H9 (cell line): ENCODE data around the gene ALG8. TPM values are rescaled to one million over a fixed set of nuclear protein-coding genes. Genes with fewer than 3 reads are reported as not detected.

Experiments used
- DNase-seq: peaks from one replicate; pipeline ENCODE4 v3.0.0-alpha.2; 2017
- H2AFZ ChIP-seq: one replicate; pipeline ENCODE4 v1.6.1; 2013; ENCODE audit warnings: mild to moderate bottlenecking, low read length, control low read depth, moderate library complexity
- H2AK5ac ChIP-seq: 2 replicates; pipeline ENCODE4 v1.6.1; 2013; ENCODE audit warnings: low read length, control low read depth, mixed read lengths; ENCODE audit not compliant: insufficient read length
- H2BK120ac ChIP-seq: one replicate; pipeline ENCODE4 v1.6.1; 2013; ENCODE audit warnings: low read depth, mild to moderate bottlenecking, low read length, control low read depth, inconsistent platforms; ENCODE audit not compliant: poor library complexity, severe bottlenecking
- H2BK12ac ChIP-seq: 2 replicates; pipeline ENCODE4 v1.6.1; 2013; ENCODE audit warnings: low read length, control low read depth, mixed read lengths, low read depth; ENCODE audit not compliant: insufficient read length
- H2BK15ac ChIP-seq: 2 replicates; pipeline ENCODE4 v1.6.1; 2013; ENCODE audit warnings: low read depth, low read length, control low read depth
- H2BK20ac ChIP-seq: one replicate; pipeline ENCODE4 v1.6.1; 2013; ENCODE audit warnings: low read depth, mild to moderate bottlenecking, low read length, control low read depth, inconsistent platforms; ENCODE audit not compliant: poor library complexity, severe bottlenecking
- H2BK5ac ChIP-seq: 2 replicates; pipeline ENCODE4 v1.6.1; 2013; ENCODE audit warnings: low read length, control low read depth, mixed read lengths; ENCODE audit not compliant: insufficient read length
- H3K14ac ChIP-seq: 2 replicates; pipeline ENCODE4 v1.6.1; 2013; ENCODE audit warnings: low read length, control low read depth; ENCODE audit not compliant: insufficient read depth
- H3K18ac ChIP-seq: 2 replicates; pipeline ENCODE4 v1.6.1; 2013; ENCODE audit warnings: low read depth, mild to moderate bottlenecking, mixed read lengths, low read length, control low read depth; ENCODE audit not compliant: insufficient read length
- H3K23ac ChIP-seq: 2 replicates; pipeline ENCODE4 v1.6.1; 2013; ENCODE audit warnings: low read length, control low read depth, mixed read lengths, low read depth; ENCODE audit not compliant: insufficient read length
- H3K23me2 ChIP-seq: 2 replicates; pipeline ENCODE4 v1.6.1; 2013; ENCODE audit warnings: low read depth, mild to moderate bottlenecking, mixed read lengths, low read length, control low read depth; ENCODE audit not compliant: insufficient read length, poor library complexity, severe bottlenecking
- H3K27ac ChIP-seq: 2 replicates; pipeline ENCODE4 v1.5.1; 2013; ENCODE audit warnings: low read length, control low read depth, mixed read lengths, low read depth; ENCODE audit not compliant: insufficient read length
- H3K27me3 ChIP-seq: 2 replicates; pipeline ENCODE4 v1.6.1; 2013; ENCODE audit warnings: low read length, control low read depth, inconsistent platforms; ENCODE audit not compliant: insufficient read depth
- H3K4ac ChIP-seq: 2 replicates; pipeline ENCODE4 v1.6.1; 2013; ENCODE audit warnings: low read depth, mild to moderate bottlenecking, control low read depth, inconsistent platforms, low read length, moderate library complexity
- H3K4me1 ChIP-seq: 2 replicates; pipeline ENCODE4 v1.6.1; 2013; ENCODE audit warnings: low read length, control low read depth, inconsistent platforms; ENCODE audit not compliant: insufficient read depth
- H3K4me2 ChIP-seq: 2 replicates; pipeline ENCODE4 v1.6.1; 2013; ENCODE audit warnings: low read length, control low read depth, mixed read lengths; ENCODE audit not compliant: insufficient read length, insufficient read depth
- H3K56ac ChIP-seq: 2 replicates; pipeline ENCODE4 v1.6.1; 2013; ENCODE audit warnings: low read depth, mild to moderate bottlenecking, mixed read lengths, low read length, control low read depth; ENCODE audit not compliant: insufficient read length
- H3K79me1 ChIP-seq: 2 replicates; pipeline ENCODE4 v1.6.1; 2013; ENCODE audit warnings: low read depth, mild to moderate bottlenecking, moderate library complexity, low read length, control low read depth, inconsistent platforms; ENCODE audit not compliant: insufficient read depth, poor library complexity, severe bottlenecking
- H3K79me2 ChIP-seq: 2 replicates; pipeline ENCODE4 v1.6.1; 2013; ENCODE audit warnings: low read length, control low read depth, inconsistent platforms; ENCODE audit not compliant: insufficient read depth
- H3K9ac ChIP-seq: 2 replicates; pipeline ENCODE4 v1.6.1; 2013; ENCODE audit warnings: low read length, control low read depth, mixed read lengths; ENCODE audit not compliant: insufficient read length; ENCODE audit errors: extremely low read depth
- H3K9me3 ChIP-seq: one replicate; pipeline ENCODE4 v1.6.1; 2013; ENCODE audit warnings: low read depth, low read length, inconsistent platforms; ENCODE audit not compliant: control insufficient read depth
- H3T11ph ChIP-seq: one replicate; pipeline ENCODE4 v1.6.1; 2013; ENCODE audit warnings: mild to moderate bottlenecking, low read length, control low read depth, inconsistent platforms
- H4K20me1 ChIP-seq: one replicate; pipeline ENCODE4 v1.6.1; 2013; ENCODE audit not compliant: control insufficient read depth, insufficient read length, insufficient read depth
- H4K5ac ChIP-seq: 2 replicates; pipeline ENCODE4 v1.6.1; 2013; ENCODE audit warnings: low read depth, mild to moderate bottlenecking, mixed read lengths, low read length, control low read depth; ENCODE audit not compliant: insufficient read length
- H4K8ac ChIP-seq: replicated peaks from 2 replicates; pipeline ENCODE4 v1.6.1; 2013; ENCODE audit warnings: low read length, control low read depth, mixed read lengths, low read depth; ENCODE audit not compliant: insufficient read length
- H4K91ac ChIP-seq: 2 replicates; pipeline ENCODE4 v1.6.1; 2013; ENCODE audit warnings: low read depth, mild to moderate bottlenecking, moderate library complexity, mixed read lengths, low read length, control low read depth; ENCODE audit not compliant: insufficient read length
- H3K27ac Mint-ChIP-seq, 3 experiments: 2 replicates in 2 of 3; 3 replicates in 1 of 3; pipeline ENCODE4 v1.8.0; 2020 to 2021; ENCODE audit warnings: mixed read lengths in 3 of 3, mild to moderate bottlenecking in 1 of 3, moderate library complexity in 1 of 3
- H3K27me3 Mint-ChIP-seq: 2 replicates; pipeline ENCODE4 v1.8.0; 2021; ENCODE audit warnings: low read depth, mild to moderate bottlenecking, moderate library complexity, mixed read lengths
- H3K36me3 Mint-ChIP-seq, 3 experiments: 2 replicates in 2 of 3; 3 replicates in 1 of 3; pipeline ENCODE4 v1.8.0; 2020 to 2021; ENCODE audit warnings: low read depth in 3 of 3, mixed read lengths in 3 of 3; ENCODE audit not compliant: insufficient read depth in 1 of 3
- H3K4me1 Mint-ChIP-seq, 2 experiments: 2 replicates each; pipeline ENCODE4 v1.8.0; 2020; ENCODE audit warnings: mixed read lengths in 2 of 2
- H3K4me3 Mint-ChIP-seq, 2 experiments: 2 replicates in 1 of 2; 3 replicates in 1 of 2; pipeline ENCODE4 v1.8.0; 2020 to 2021; ENCODE audit warnings: mild to moderate bottlenecking in 2 of 2, mixed read lengths in 2 of 2, moderate library complexity in 1 of 2
- H3K9me3 Mint-ChIP-seq, 2 experiments: 2 replicates in 1 of 2; 3 replicates in 1 of 2; pipeline ENCODE4 v1.8.0; 2020; ENCODE audit warnings: mild to moderate bottlenecking in 2 of 2, mixed read lengths in 2 of 2, moderate library complexity in 1 of 2
- CTCF ChIP-seq: fragments of 200-600 bp; sonication (generic); conservative IDR thresholded peaks from 3 replicates; pipeline ENCODE4 v1.8.0; 2021; ENCODE audit warnings: antibody characterized with exemption, mild to moderate bottlenecking
- WGBS: extraction: QIAGEN DNeasy Blood & Tissue Kit; methylation state at CpG from one replicate; pipeline ENCODE4 v1.1.7; 2013; ENCODE audit warnings: missing lambda C conversion rate, low lambda C conversion rate, mixed read lengths; ENCODE audit not compliant: insufficient read length; ENCODE audit errors: extremely low coverage; 5-methylcytosine and 5-hydroxymethylcytosine counted together
- total RNA-seq: library from RNA; stranded (reverse); gene quantifications from 2 replicates; pipeline ENCODE4 v1.2.1, GENCODE V29; 2021

Gene ALG8
- total RNA-seq, 1 experiment from 2014 or later: 77.5 TPM

- no CpG with 5 or more reads among the region's 11 CpGs for WGBS
- H3K14ac ChIP-seq: no peak overlapping the region; the same call in 1 of the 2 replicates
- H3K56ac ChIP-seq: no peak overlapping the region
- H3K9me3 ChIP-seq: no peaks in the 10 kb centered on the region
- no peaks in the 10 kb centered on the region for H3K27me3 ChIP-seq
- H3K4me1 ChIP-seq: no peaks in the 10 kb centered on the region
- H3K79me1 ChIP-seq: no peaks in the 10 kb centered on the region
- no peak overlapping the region for H3K9ac ChIP-seq
- no peaks in the 10 kb centered on the region for H3K23me2 ChIP-seq
- no peak overlapping the region for H2BK120ac ChIP-seq
- Mint-ChIP-seq H3K4me1 (peaks cover 0 to 6% of the 10 kb centered on the region in 2 experiments; a peak in 2 of 4 replicates), H3K36me3 (peaks cover 4 to 10% (median 5%) of the 10 kb centered on the region in 3 experiments; a peak in 4 of 7 replicates), H3K27ac (peak overlapping the region in 2 of 3 experiments; percentile 17 to 35; a peak in 3 of 7 replicates), H3K27me3 (no peaks in the 10 kb centered on the region), H3K4me3 (no peak overlapping the region), H3K9me3 (no peaks in the 10 kb centered on the region)
- no peaks in the 10 kb centered on the region for H4K20me1 ChIP-seq
- no peak overlapping the region for H3K27ac ChIP-seq
- H4K5ac ChIP-seq: no peak overlapping the region
- H4K91ac ChIP-seq: no peak overlapping the region
- no peak overlapping the region for H2BK12ac ChIP-seq
- no peak overlapping the region for H3K18ac ChIP-seq
- H2BK15ac ChIP-seq: no peak overlapping the region
- H2AK5ac ChIP-seq: no peak overlapping the region
- no peak for DNase-seq
- H3K23ac ChIP-seq: no peak overlapping the region
- no peak overlapping the region for H3K4me2 ChIP-seq
- TF ChIP-seq CTCF: no peak
- no peak overlapping the region for H2BK5ac ChIP-seq
- no peak overlapping the region for H3K4ac ChIP-seq
- H2AFZ ChIP-seq: no peak overlapping the region
- no peak overlapping the region for H4K8ac ChIP-seq
- H3T11ph ChIP-seq: no peak overlapping the region
- H3K79me2 ChIP-seq: no peaks in the 10 kb centered on the region
- no peak overlapping the region for H2BK20ac ChIP-seq
Measured at GRCh38 chr11:78170413-78170812, 31.0 kb upstream of the ALG8 start.
